Lung (tissue), 12 donors: ENCODE data around the gene NOC3L. TPM values are rescaled to one million over a fixed set of nuclear protein-coding genes. Genes with fewer than 3 reads are reported as not detected.

Source experiments
- ATAC-seq: fragments of 200-7000 bp; cut with Tn5 transposase; one replicate; pipeline ENCODE4 v1.9.1; 2020; ENCODE audit warnings: moderate number of reproducible peaks; ENCODE audit not compliant: insufficient read depth, low FRiP score
- DNase-seq, 3 donors: peaks; one replicate each; pipeline ENCODE4 v3.0.0-alpha.2; 2013 to 2017
- H3K27ac ChIP-seq, 2 donors: one replicate each; pipeline ENCODE4 v1.5.1; 2013; ENCODE audit warnings: mild to moderate bottlenecking in 2 of 2, moderate library complexity in 2 of 2, control low read depth in 1 of 2, inconsistent platforms in 1 of 2, low read depth in 1 of 2, low read length in 1 of 2
- H3K27me3 ChIP-seq, 3 donors: one replicate each; pipeline ENCODE4 v1.5.1; 2013; ENCODE audit warnings: low read length in 2 of 3; ENCODE audit not compliant: control insufficient read depth in 3 of 3, insufficient read depth in 3 of 3
- H3K36me3 ChIP-seq, 4 donors: one replicate each; pipeline ENCODE4 v1.5.1; 2013; ENCODE audit warnings: low read length in 4 of 4, mild to moderate bottlenecking in 1 of 4, moderate library complexity in 1 of 4; ENCODE audit not compliant: control insufficient read depth in 4 of 4, insufficient read depth in 4 of 4
- H3K4me1 ChIP-seq, 5 donors: one replicate each; pipeline ENCODE4 v1.5.1; 2013; ENCODE audit warnings: low read length in 5 of 5, mild to moderate bottlenecking in 2 of 5, moderate library complexity in 1 of 5; ENCODE audit not compliant: control insufficient read depth in 5 of 5, insufficient read depth in 5 of 5
- H3K4me3 ChIP-seq: one replicate; pipeline ENCODE4 v1.5.1; 2013; ENCODE audit warnings: mild to moderate bottlenecking, control low read depth, moderate library complexity
- H3K9ac ChIP-seq, 2 donors: one replicate each; pipeline ENCODE4 v1.5.1; 2013; ENCODE audit warnings: low read length in 2 of 2, control low read depth in 1 of 2; ENCODE audit not compliant: insufficient read depth in 1 of 2
- H3K9me3 ChIP-seq, 4 donors: one replicate each; pipeline ENCODE4 v1.5.1; 2013; ENCODE audit warnings: low read length in 3 of 4, mild to moderate bottlenecking in 1 of 4, moderate library complexity in 1 of 4; ENCODE audit not compliant: control insufficient read depth in 4 of 4, insufficient read depth in 3 of 4
- CTCF ChIP-seq: IDR thresholded peaks from 2 replicates; pipeline ENCODE4 v1.5.1; 2012; ENCODE audit warnings: mild to moderate bottlenecking; ENCODE audit errors: control extremely low read depth, extremely low read depth
- WGBS, 2 donors: extraction: QIAGEN DNeasy Blood & Tissue Kit; methylation state at CpG; one replicate each; pipeline ENCODE4 v1.1.7; 2013; 5-methylcytosine and 5-hydroxymethylcytosine counted together
- polyA plus RNA-seq, 2 donors: library from polyadenylated mRNA; stranded (reverse); fragments of 200-250 nt; gene quantifications; one replicate each; pipeline ENCODE4 v1.2.1, GENCODE V29; 2013
- total RNA-seq, 2 donors: library from RNA; depleted of rRNA in 1 of 2; stranded (reverse); fragments of >200 nt in 1 of 2; gene quantifications; one replicate each; pipeline ENCODE4 v1.2.1, GENCODE V29; 2014 to 2021
- donor health status: control.
- donor health status: control.
- donor health status: Bipolar disorder and iron deficiency.
- donor health status: healthy.
- donor health status: DM: yes; HTN: yes; CAD: no.

Gene NOC3L
- total and polyA plus RNA-seq, 4 donors: 4.5 to 20.8 (median 10.1) TPM

DNA sequence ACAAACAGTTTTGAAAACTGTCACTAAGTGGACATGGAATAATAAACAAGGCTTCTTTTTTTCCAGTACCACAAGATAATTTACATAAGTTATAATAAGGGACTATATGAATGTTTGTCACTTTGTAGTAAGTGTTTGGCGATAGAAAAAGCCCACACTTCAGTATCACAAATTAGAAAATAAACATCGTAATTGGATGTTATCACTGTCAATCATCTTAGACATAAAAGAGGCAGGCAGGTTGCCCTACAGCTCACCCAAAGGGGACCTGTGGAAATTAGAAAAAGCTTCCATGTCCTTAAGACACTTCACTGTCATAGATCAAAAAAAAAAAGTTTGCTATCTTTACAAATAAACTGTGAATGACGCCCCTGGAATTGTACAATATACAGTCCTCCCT lies 3.6 kb upstream of the NOC3L start:
- Histone ChIP-seq H3K4me1 (peaks cover 0 to 10% (median 6%) of the 10 kb centered on the region in 5 donors), H3K9ac (no peak overlapping the region), H3K4me3 (no peak overlapping the region), H3K27ac (no peak overlapping the region), H3K36me3 (no peaks in the 10 kb centered on the region), H3K9me3 (no peaks in the 10 kb centered on the region), H3K27me3 (no peaks in the 10 kb centered on the region)
- ATAC-seq (no peak), DNase-seq (no peak)
- WGBS, 2 donors: 91 to 94% methylated on average over 3 of the region's 3 CpGs
- TF ChIP-seq CTCF: no peak

DNA sequence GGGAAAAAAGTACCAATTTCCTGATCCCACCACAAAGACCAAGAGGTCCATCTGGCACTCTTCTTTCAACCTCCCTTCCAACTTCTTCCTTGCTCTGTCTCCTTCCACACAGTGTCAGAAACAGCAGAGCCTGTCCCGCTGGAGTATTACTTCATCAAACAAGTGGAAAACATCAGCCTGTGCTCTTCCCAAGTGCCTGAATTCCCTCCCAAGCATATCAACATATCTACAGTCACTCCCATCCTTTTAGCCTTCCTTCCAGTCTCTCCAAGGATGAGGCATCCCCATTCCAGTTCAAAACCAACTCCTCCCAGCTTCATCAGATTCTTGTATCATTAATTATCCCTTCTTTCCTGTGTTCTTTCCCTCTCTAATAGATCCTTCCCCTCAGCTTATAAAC lies 1.7 kb upstream of the NOC3L start:
- DNase-seq (no peak), ATAC-seq (no peak)
- Histone ChIP-seq H3K9me3 (no peaks in the 10 kb centered on the region), H3K27me3 (no peaks in the 10 kb centered on the region), H3K4me3 (no peak overlapping the region), H3K36me3 (peaks cover 0 to 4% (median 1%) of the 10 kb centered on the region in 4 donors), H3K27ac (no peak overlapping the region), H3K9ac (no peak overlapping the region), H3K4me1 (peaks cover 0 to 16% (median 6%) of the 10 kb centered on the region in 5 donors)
- TF ChIP-seq CTCF: no peak
- WGBS, 2 donors: 74 to 94% methylated on average over 1 of the region's 1 CpG

- WGBS, 2 donors: 45 to 51% methylated on average over 8 of the region's 8 CpGs
- H3K4me3 ChIP-seq: no peak overlapping the region
- no peak for TF ChIP-seq CTCF
- no peak overlapping the region for H3K27ac ChIP-seq
- H3K4me1 ChIP-seq: peaks cover 0 to 16% (median 6%) of the 10 kb centered on the region in 5 donors
- DNase-seq: no peak
- no peaks in the 10 kb centered on the region for H3K27me3 ChIP-seq
- H3K9me3 ChIP-seq: no peaks in the 10 kb centered on the region
- H3K36me3 ChIP-seq: peaks cover 0 to 9% (median 4%) of the 10 kb centered on the region in 4 donors
- no peak for ATAC-seq
- peak overlapping the region in 1 of 2 donors; percentile 44 for H3K9ac ChIP-seq
Observed at GRCh38 chr10:94363251-94363565, 469 bp upstream of the NOC3L start.

DNA sequence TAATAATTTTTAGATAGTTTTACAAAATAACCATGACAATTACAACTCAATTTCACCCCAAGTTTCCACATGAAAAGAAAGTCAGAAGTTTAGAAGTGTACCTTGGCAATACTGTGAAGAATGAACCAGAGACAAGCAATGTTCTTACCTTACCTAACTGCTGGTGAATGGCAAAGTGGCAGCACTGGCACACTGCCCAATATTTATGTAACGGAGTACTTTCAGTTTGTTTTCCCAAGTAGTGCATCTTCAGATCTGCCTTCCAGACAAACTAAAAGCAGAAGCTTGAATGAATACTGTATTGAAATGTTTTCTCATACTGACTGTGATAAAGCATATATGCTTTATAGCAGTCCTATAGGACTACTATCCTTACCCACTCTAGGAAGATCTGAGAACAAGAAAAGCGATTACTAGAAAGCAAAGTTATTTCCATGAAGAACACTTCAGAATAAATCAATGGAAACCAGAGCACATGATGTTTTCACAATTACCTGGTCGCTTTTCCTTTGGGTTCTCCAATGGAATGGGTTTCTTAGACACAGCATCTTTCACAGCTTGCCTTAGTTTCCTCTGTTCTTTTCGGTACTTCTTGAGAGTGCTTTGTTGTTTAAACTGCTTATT lies 1.5 kb downstream of the NOC3L start:
- ATAC-seq (no peak), DNase-seq (no peak)
- H3K9me3 ChIP-seq: no peaks in the 10 kb centered on the region
- peaks cover 2 to 21% (median 12%) of the 10 kb centered on the region in 4 donors for H3K36me3 ChIP-seq
- H3K27me3 ChIP-seq: no peaks in the 10 kb centered on the region
- TF ChIP-seq CTCF: no peak
- H3K9ac ChIP-seq: no peak overlapping the region
- 68 to 76% methylated on average over 4 of the region's 4 CpGs for WGBS, 2 donors
- no peak overlapping the region for H3K4me3 ChIP-seq
- H3K4me1 ChIP-seq: peaks cover 0 to 16% (median 6%) of the 10 kb centered on the region in 5 donors
- no peak overlapping the region for H3K27ac ChIP-seq
